IPS DF 4.7 (cell line): Measurements from ENCODE around the gene DUSP1.

ENCODE experiments used
- DNase-seq: peaks from one replicate; pipeline ENCODE4 v3.0.0-alpha.2; 2013; ENCODE audit warnings: low spot score; ENCODE audit errors: extremely low read depth

Gene DUSP1

DNA sequence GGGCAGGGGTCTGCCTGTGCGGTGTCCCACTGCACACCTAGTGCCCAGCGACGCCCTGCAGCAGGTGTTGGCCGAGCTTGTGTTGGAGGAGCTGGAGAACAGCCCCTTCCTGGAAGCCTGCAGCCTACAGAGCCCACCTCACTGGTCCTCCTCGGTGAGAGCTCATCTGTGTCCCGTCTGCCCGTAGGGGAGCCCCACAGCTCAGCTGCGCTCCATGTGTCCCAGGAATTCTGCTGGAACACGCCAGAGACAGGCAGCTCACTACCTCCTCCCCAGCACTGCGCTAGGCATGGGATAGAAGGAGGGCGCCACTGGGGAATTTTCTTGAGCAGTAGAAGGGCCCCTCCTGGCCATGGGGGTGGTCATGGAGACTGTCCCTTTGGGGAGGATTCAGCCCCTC, 44.0 kb downstream of the DUSP1 start:
- no peak for DNase-seq

- no peak for DNase-seq
These were observed 45.2 kb downstream of the DUSP1 start for GRCh38 chr5:172725785-172726184.

GRCh38 chr5:172725273-172725672, 45.7 kb downstream of the DUSP1 start:
- no peak for DNase-seq

- DNase-seq = no peak
These were observed 46.5 kb downstream of the DUSP1 start for GRCh38 chr5:172724242-172725183.

GRCh38 chr5:172723508-172723907, 47.5 kb downstream of the DUSP1 start:
- DNase-seq = no peak

GRCh38 chr5:172722327-172722815, 48.6 kb downstream of the DUSP1 start:
- no peak for DNase-seq

- DNase-seq = no peak
These were observed 49.3 kb downstream of the DUSP1 start for GRCh38 chr5:172721455-172722326.

DNA sequence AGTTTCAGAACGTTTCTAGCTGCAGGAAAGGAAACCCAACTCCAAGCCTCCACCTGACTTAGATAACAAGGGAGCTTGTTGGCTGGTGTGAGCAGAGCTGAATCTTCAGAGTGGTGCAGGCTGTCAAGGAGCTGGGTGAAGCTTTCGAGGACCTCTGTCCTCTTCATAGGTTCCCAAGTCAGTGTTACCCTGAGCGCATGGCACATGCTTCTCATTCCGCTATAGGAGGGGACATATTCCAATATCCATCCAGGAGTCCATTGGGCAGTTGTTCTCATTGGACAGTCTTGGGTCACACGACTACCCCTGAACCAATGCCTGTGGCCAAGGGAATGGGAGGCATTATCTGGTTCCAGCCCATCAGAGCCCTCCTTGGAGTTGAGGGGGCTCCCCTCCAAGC, 50.3 kb downstream of the DUSP1 start:
- no peak for DNase-seq

DNA sequence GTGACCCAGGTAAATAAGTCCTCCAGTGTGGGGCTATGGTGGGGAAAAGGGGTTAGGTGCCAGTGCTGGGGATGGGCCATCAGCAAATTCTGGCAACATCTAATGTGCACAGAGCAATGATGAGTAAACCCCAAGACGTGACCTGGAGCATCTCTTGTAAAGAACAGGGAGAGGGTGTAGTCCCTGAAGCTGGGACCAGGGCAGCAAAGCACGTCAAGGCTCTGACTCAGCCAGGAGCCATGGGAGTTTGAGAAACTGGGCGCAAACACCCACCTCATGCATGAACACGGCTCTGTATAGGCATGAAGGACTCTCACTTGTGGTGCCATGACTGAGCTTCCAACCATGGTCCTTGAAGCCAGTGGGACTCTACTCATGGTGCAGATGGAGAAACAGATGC, 51.8 kb downstream of the DUSP1 start:
- DNase-seq = no peak

GRCh38 chr5:172718527-172719114, 52.4 kb downstream of the DUSP1 start:
- DNase-seq = no peak
